GM21526 (cell line): Measurements from ENCODE around the gene SLC24A3.

Source experiments
- ATAC-seq: cut with Tn5 transposase; IDR thresholded peaks from one replicate; pipeline ENCODE4 v1.9.1; 2021; ENCODE audit warnings: moderate library complexity; ENCODE audit not compliant: unreplicated experiment, low FRiP score

The SLC24A3 gene

DNA sequence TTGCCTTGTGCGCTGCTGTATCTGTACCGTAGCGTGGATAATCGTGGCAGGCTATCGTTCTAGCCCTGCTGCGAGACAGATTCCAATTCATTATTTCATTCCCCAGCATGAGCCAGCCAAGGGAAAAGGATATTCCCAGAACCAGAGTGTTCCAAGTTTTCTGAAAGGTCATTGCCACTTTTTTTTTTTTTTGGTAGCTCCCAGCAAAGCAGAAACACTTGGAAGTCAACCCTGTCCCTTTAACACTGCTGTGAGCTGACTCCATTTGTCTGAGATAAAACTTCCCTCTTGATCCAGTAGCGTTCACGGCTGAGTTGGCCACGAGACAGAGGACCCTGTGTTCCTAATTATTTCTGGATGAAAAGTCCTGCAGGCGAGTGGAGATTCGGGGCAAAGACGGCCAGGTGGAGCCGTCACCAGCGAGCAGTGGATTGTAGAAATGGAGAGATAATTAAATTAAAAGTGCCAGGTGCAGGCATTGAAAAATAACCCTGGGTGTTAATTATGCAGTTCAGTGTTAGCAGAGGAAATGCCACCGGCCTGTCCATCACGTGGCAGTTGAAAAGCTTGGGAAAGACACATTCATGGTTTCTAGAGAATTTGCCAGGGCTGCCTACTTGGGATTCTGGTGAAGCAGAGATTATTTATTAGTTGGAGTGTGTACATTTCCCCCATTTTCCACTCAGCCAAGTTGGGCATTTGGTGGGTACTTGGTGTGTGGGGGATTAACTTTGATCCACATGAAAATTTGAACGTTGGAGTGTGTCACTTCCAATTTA lies 164.2 kb downstream of the SLC24A3 start:
- no peak for ATAC-seq

- no peak for ATAC-seq
These were observed 165.6 kb downstream of the SLC24A3 start for GRCh38 chr20:19378058-19378457.

GRCh38 chr20:19380211-19380610 lies 167.8 kb downstream of the SLC24A3 start:
- no peak for ATAC-seq

GRCh38 chr20:19381947-19382346 lies 169.5 kb downstream of the SLC24A3 start:
- no peak for ATAC-seq

DNA sequence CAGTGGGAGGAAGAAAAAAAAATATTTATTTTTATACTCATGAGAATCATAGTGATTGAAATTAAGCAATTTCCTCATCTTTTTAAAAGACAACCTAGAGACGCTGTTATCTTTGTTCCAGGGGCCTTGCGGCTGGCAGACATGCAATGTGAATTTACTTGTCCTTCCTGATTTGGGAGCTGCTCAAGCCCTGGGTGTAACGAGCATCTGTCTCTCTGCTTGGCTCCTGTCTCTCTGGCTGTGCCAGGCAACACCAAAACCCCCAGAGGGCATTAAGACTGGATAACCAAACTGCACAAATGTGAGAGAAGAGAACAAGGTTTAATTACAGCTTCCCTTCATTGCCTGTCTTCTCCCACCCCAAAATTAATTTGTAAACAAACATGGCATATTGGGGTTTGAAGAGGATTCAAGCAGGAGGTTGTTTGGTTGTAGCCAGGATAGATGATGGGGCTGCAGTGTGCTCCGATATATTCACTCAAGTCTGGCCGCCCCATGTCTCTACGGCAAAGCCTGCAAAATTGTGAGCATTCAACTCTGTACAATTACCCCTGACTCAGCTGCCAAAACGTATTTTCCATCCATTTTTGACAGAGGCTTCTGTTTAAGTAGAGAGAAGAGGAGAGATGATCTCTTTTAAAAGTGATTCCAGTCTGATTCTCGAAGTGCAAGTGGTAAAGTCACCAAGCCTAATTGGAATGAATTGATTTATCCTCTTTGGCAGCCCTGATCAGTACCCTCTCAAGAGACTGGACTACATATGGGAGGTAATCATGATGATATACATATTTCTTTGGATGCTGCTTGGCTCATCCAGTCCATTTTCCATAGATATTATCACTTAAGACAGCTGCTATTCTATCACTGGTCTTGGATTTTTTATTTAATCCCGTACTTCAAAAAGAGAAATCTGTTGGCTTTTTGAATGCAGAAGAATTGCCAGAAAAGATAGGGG lies 170.2 kb downstream of the SLC24A3 start:
- ATAC-seq: no peak

GRCh38 chr20:19384940-19385339 lies 172.5 kb downstream of the SLC24A3 start:
- ATAC-seq: no peak

- ATAC-seq: no peak
These were observed 174.8 kb downstream of the SLC24A3 start for GRCh38 chr20:19387251-19387650.

- no peak for ATAC-seq
These were observed 180.1 kb downstream of the SLC24A3 start for GRCh38 chr20:19392344-19393130.

- no peak for ATAC-seq
These were observed 184.1 kb downstream of the SLC24A3 start for GRCh38 chr20:19396460-19397081.

GRCh38 chr20:19397226-19397625 lies 184.8 kb downstream of the SLC24A3 start:
- no peak for ATAC-seq

- no peak for ATAC-seq
These were observed 185.2 kb downstream of the SLC24A3 start for GRCh38 chr20:19397666-19398065.

DNA sequence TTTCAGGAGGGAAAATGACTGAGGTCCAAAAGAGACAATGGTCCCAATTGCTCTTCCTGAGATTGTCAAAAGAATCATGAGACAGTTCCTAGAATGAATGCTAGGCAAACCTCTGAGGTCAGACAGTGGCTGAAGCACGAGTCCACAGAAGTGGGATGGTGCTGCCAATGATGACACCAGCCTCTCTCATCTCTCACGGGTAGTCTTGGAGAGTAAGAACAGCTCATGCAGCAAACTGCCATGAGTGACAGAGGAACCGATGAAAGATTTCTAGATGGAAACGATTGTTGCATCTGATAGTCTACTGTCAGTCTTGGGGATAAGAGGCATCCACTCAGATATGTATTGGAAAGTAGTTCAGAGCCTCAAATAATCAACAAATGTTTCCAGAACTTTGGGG lies 188.7 kb downstream of the SLC24A3 start:
- ATAC-seq: no peak

DNA sequence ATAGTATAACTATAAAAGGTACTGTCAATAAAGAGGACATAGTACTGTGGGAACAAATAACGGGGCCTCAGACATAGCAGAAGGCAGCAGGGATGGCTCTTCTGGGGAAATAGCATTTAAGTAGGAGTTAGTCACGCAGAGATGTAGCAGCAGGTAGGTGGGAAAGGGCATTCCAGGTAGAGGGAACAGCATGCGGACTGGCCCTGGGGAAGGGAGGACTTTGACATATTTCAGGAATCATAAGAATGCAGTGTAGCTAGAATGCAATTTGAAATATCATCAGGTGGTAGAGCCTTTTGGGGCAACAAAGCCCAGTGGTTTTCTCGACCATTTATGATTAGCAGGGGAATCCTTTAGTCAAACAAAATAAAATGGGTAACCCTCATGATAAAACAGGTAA lies 191.1 kb downstream of the SLC24A3 start:
- ATAC-seq: no peak

DNA sequence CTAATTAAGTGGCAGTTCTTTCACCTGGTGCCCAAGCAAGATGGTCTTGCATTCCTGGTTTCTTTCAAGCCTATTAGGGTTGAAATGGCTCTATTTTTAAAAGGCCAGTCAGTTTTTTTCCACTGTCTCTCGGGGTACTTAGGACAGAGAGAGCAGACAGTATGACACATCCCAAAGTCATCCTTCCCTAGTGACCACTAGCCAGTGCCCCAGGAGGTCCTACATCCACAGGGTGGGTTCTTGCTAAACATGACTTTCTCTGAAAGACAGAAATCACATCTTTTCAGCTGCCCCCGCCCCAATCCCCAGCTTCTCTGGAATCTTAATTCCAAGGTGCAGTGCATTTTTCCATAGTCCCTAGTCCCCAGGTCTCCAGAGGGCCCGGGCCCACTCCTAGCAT lies 192.4 kb downstream of the SLC24A3 start:
- no peak for ATAC-seq

DNA sequence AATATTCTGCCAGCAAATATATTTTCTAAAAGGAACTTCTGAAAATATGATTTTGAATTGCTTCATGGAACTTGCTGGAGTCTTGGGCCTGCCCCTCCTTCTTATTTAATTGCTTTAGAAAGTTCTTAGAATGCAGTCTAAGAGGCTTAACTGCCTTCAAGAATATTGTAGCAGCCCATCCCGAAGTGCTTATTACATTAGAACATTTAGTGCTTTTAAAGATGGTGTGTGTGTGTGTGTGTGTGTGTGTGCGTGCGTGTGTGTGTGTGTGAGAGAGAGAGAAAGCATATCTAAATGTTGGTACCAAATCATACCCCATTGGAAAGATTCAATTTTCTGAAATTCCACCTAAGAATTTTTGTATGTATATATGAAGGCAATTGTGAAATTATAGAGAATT lies 193.5 kb downstream of the SLC24A3 start:
- ATAC-seq: no peak

GRCh38 chr20:19406381-19406780 lies 193.9 kb downstream of the SLC24A3 start:
- no peak for ATAC-seq

DNA sequence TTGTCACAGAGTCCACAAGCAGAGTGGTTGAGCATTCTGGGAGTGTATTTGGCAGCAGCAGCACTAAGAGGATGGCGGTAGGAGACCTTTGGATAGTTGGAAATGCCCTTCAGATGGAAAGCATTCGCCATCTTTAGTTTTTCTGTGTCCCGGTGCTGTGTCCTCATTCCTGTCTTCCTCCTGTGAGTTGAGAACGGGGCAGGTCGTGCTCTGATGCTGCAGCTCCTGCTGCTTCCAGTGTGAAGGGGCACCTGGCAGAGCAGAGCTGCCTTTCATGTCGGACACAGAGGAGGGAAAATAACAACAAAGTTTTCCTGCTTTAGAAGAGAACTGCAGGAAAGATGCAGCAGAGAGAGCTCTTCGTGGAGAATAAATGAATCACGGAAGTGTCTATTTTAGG lies 194.8 kb downstream of the SLC24A3 start:
- no peak for ATAC-seq

DNA sequence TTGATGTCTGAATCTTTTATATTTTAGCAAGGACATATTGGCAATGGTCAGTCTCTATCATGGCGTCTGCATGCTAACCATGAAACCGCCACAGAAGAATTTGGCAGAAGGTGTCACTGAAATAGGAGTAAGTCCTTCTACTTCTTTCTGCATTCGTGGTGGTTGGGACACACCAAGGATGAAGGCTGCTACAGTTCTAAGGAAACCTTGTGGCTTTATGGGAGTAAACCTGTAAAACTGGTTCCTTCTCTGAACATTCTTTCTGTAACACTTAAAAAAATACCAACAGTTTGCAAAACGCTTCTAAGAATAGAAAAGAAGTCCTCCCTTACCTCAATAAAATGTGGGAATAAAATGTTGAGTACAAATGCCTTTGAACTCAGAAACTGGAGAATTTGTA lies 195.3 kb downstream of the SLC24A3 start:
- no peak for ATAC-seq

- ATAC-seq: no peak
These were observed 196.5 kb downstream of the SLC24A3 start for GRCh38 chr20:19408971-19409370.

DNA sequence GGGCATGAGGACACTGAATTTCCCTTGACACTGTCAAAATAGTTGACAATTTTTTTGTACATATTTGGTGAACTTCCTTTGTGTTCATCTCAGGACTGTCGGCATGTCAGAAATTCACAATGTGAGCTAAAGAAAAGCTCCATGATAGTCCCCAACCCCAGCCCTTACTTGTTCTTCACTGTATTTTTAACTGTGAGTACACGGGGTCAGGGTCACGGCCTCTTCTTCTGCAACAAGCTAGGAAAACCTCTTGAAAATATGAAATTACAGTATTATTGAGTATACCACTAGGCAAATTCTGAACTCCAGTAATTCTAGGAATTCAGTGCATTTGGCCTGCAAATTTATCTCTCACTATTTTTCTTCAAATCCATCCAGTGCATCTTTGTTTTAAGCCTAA lies 199.4 kb downstream of the SLC24A3 start:
- ATAC-seq: no peak
